Measurements from ENCODE around the gene OR52E2. TPM values are rescaled to one million over a fixed set of nuclear protein-coding genes. Genes with fewer than 3 reads are reported as not detected.

OR52E2 gene
- not detected for total RNA-seq

- no peak within 1 kb of the TSS for H3K27ac ChIP-seq
- no peaks in the 10 kb centered on the region for H3K27me3 ChIP-seq
- H3K4me3 ChIP-seq: no peak within 1 kb of the TSS
- H3K4me1 ChIP-seq: no peaks in the 10 kb centered on the region
- no peaks in the 10 kb centered on the region for H3K9me3 ChIP-seq
- TF ChIP-seq POLR2A (IDR thresholded peaks at IDR 0.05) (no peak), EP300 (IDR thresholded peaks at IDR 0.05) (no peak)
- TF ChIP-seq, protein P1, sequence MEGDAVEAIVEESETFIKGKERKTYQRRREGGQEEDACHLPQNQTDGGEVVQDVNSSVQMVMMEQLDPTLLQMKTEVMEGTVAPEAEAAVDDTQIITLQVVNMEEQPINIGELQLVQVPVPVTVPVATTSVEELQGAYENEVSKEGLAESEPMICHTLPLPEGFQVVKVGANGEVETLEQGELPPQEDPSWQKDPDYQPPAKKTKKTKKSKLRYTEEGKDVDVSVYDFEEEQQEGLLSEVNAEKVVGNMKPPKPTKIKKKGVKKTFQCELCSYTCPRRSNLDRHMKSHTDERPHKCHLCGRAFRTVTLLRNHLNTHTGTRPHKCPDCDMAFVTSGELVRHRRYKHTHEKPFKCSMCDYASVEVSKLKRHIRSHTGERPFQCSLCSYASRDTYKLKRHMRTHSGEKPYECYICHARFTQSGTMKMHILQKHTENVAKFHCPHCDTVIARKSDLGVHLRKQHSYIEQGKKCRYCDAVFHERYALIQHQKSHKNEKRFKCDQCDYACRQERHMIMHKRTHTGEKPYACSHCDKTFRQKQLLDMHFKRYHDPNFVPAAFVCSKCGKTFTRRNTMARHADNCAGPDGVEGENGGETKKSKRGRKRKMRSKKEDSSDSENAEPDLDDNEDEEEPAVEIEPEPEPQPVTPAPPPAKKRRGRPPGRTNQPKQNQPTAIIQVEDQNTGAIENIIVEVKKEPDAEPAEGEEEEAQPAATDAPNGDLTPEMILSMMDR (IDR thresholded peaks at IDR 0.05): no peak
- no peaks in the 10 kb centered on the region for H3K36me3 ChIP-seq
- 81 to 86% methylated on average over 3 of the region's 3 CpGs for WGBS, 2 donors
- DNase-seq (ENCODE audit: low spot score in 2 of 2): no peak
These were observed at the start of gene OR52E2 for GRCh38 chr11:5059391-5059790. OR52E2 (minus strand) TSS chr11:5059627; CDS start chr11:5059627, 0 bp downstream.

DNA sequence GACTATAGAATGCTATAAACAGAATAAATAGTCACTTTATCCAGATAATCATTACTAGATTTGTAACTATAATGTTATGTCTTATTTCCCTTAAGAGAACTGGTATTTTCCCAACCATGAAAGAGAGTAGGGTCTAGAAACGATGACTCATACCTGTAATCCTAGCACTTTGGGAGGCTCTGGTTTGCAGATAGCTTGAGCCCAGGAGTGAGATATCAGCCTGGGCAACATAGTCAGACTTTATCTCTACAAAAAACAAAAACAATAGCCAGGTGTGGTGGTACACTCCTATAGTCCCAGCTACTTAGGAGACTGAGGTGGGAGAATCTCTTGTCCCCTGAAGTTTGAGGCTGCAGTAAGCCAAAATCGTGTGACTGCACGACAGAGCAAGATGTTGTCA lies 47.9 kb upstream of the OR52E2 start:
- H3K4me3 ChIP-seq: no peak overlapping the region
- no peaks in the 10 kb centered on the region for H3K27me3 ChIP-seq
- WGBS, 2 donors: 76 to 83% methylated on average over 3 of the region's 3 CpGs
- no peaks in the 10 kb centered on the region for H3K4me1 ChIP-seq
- H3K9me3 ChIP-seq: no peaks in the 10 kb centered on the region
- no peak overlapping the region for H3K27ac ChIP-seq
- no peak for TF ChIP-seq POLR2A (IDR thresholded peaks at IDR 0.05)
- TF ChIP-seq, protein P1 (IDR thresholded peaks at IDR 0.05): no peak
- TF ChIP-seq EP300 (IDR thresholded peaks at IDR 0.05): no peak
- no peaks in the 10 kb centered on the region for H3K36me3 ChIP-seq
- no peak for DNase-seq (ENCODE audit: low spot score in 2 of 2)

GRCh38 chr11:5103066-5103465 lies 43.6 kb upstream of the OR52E2 start:
- Histone ChIP-seq H3K36me3 (no peaks in the 10 kb centered on the region), H3K9me3 (no peaks in the 10 kb centered on the region), H3K27me3 (no peaks in the 10 kb centered on the region), H3K27ac (no peak overlapping the region), H3K4me3 (no peak overlapping the region), H3K4me1 (no peaks in the 10 kb centered on the region)
- DNase-seq (ENCODE audit: low spot score in 2 of 2): no peak
- TF ChIP-seq, protein P1 (IDR thresholded peaks at IDR 0.05): no peak
- TF ChIP-seq POLR2A (IDR thresholded peaks at IDR 0.05): no peak

DNA sequence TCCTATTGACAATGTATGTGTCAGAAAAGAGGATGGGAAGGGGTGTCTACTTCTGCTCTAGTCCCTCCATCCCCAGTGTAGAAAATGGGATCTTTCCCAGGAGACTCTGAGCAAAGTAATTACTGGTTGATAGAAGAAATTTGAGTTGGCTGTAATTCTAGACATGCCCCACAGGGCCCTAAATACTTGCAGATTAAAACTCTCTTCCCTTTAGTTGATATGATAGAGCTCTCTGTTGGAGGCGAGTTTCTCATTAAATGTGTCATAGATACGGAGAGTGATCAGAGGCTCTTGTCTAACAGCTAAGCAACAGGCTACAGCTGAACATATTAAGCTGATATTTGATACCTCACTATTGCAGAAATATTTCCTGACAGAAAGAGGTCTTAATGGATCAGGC lies 42.8 kb upstream of the OR52E2 start:
- WGBS, 2 donors: 38 to 76% methylated on average over 2 of the region's 2 CpGs
- Histone ChIP-seq H3K27me3 (no peaks in the 10 kb centered on the region), H3K4me1 (no peaks in the 10 kb centered on the region), H3K27ac (no peak overlapping the region), H3K36me3 (no peaks in the 10 kb centered on the region), H3K9me3 (no peaks in the 10 kb centered on the region), H3K4me3 (no peak overlapping the region)
- no peak for TF ChIP-seq POLR2A (IDR thresholded peaks at IDR 0.05)
- no peak for TF ChIP-seq EP300 (IDR thresholded peaks at IDR 0.05)
- TF ChIP-seq, protein P1 (IDR thresholded peaks at IDR 0.05): no peak
- no peak for DNase-seq (ENCODE audit: low spot score in 2 of 2)

GRCh38 chr11:5096011-5096410 lies 36.6 kb upstream of the OR52E2 start:
- TF ChIP-seq POLR2A (IDR thresholded peaks at IDR 0.05) (no peak), EP300 (IDR thresholded peaks at IDR 0.05) (no peak)
- TF ChIP-seq, protein P1 (IDR thresholded peaks at IDR 0.05): no peak
- no peak overlapping the region for H3K4me3 ChIP-seq
- H3K9me3 ChIP-seq: no peaks in the 10 kb centered on the region
- H3K4me1 ChIP-seq: no peaks in the 10 kb centered on the region
- no peaks in the 10 kb centered on the region for H3K27me3 ChIP-seq
- H3K27ac ChIP-seq: no peak overlapping the region
- no peaks in the 10 kb centered on the region for H3K36me3 ChIP-seq
- no peak for DNase-seq (ENCODE audit: low spot score in 2 of 2)
- WGBS, 2 donors: 80 to 89% methylated on average over 2 of the region's 2 CpGs
